RWPE1 (cell line): Measurements from ENCODE around the gene SERGEF.

Experiments
- CTCF ChIA-PET: fragments of 350-600 bp; sonication (Branson Sonifier 250); formaldehyde crosslinking; extraction: SDS; loops from one replicate; lab custom pipeline; 2021; lab: Yijun Ruan, JAX
- POLR2A ChIA-PET: fragments of 400-600 bp; formaldehyde crosslinking; extraction: SDS; loops from one replicate; lab custom pipeline; 2020; ENCODE audit warnings: antibody characterized with exemption; ENCODE audit not compliant: low non-redundant PET; lab: Yijun Ruan, JAX
- DNase-seq: peaks from one replicate; pipeline ENCODE4 v3.0.0; 2012; ENCODE audit warnings: low spot score
- H3K27ac ChIP-seq: fragments of 450-650 bp; 2 replicates; pipeline ENCODE4 v1.5.1; 2017
- TF ChIP-seq, protein P1 (sequence below): fragments of 450-650 bp; conservative IDR thresholded peaks from 2 replicates; pipeline ENCODE4 v1.5.1; 2017; ENCODE audit warnings: low read depth, mild to moderate bottlenecking

The SERGEF gene

DNA sequence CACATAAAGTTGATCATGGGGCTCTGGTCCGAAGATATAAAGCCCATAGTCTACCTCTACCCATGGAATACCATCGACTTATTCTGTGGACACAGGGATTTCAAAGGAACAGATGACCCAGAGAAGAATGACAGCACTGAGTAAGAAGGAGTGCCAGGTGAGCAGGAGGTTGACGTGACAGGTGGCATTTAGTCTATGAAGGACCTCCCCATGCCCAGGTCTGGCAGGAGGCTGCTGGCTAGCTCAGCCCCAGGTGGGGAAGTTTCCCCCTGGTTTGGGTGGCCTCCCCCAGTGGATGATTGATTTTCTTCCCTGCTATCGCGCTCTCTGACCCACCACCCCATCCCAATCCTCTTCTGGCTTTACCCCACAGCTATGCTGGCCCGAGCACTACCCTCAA lies 239.2 kb downstream of the SERGEF start:
- TF ChIP-seq, protein P1, sequence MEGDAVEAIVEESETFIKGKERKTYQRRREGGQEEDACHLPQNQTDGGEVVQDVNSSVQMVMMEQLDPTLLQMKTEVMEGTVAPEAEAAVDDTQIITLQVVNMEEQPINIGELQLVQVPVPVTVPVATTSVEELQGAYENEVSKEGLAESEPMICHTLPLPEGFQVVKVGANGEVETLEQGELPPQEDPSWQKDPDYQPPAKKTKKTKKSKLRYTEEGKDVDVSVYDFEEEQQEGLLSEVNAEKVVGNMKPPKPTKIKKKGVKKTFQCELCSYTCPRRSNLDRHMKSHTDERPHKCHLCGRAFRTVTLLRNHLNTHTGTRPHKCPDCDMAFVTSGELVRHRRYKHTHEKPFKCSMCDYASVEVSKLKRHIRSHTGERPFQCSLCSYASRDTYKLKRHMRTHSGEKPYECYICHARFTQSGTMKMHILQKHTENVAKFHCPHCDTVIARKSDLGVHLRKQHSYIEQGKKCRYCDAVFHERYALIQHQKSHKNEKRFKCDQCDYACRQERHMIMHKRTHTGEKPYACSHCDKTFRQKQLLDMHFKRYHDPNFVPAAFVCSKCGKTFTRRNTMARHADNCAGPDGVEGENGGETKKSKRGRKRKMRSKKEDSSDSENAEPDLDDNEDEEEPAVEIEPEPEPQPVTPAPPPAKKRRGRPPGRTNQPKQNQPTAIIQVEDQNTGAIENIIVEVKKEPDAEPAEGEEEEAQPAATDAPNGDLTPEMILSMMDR: no peak
- DNase-seq: no peak
- ChIA-PET POLR2A (no interaction called here), CTCF (interaction anchor here (0.5 to 0.7 kb wide), 2 partner anchors 19 to 1149 kb away, joined by 3 read pairs; no protein-coding TSS in a partner anchor)
- no peak overlapping the region for H3K27ac ChIP-seq

GRCh38 chr11:17772704-17773600 lies 239.9 kb downstream of the SERGEF start:
- DNase-seq: no peak
- TF ChIP-seq, protein P1: no peak
- POLR2A ChIA-PET: no interaction called here
- no peak overlapping the region for H3K27ac ChIP-seq
- CTCF ChIA-PET: interaction anchor here (0.7 kb wide), 1 partner anchor 782 kb away, joined by 6 read pairs; no protein-coding TSS in a partner anchor

- CTCF ChIA-PET: interaction anchor here (1.1 to 1.5 kb wide), 3 partner anchors 55 to 208 kb away, joined by 4 to 7 read pairs (median 5); no protein-coding TSS in a partner anchor
- H3K27ac ChIP-seq: no peak overlapping the region
- TF ChIP-seq, protein P1: no peak
- no peak for DNase-seq
- POLR2A ChIA-PET: no interaction called here
These were observed 240.9 kb downstream of the SERGEF start for GRCh38 chr11:17771841-17772401.

DNA sequence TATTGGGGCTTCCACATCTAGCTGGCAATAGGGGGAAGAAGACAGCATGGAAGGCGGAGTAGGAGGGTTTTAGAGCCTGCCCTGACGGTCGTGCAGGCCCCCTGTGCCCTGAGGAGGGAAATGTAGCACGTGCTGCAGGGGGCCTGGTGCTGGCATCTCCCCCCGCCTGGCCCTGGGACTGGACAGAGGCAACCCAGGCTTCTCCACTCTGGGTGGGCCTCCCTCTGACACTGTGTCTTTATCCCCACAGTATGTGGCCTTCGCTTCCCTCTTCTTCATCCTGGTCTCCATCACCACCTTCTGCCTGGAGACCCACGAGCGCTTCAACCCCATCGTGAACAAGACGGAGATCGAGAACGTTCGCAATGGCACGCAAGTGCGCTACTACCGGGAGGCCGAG lies 241.4 kb downstream of the SERGEF start:
- DNase-seq: no peak
- ChIA-PET CTCF (interaction anchor here (1.0 to 1.5 kb wide), 5 partner anchors 15 to 209 kb away, joined by 3 to 7 read pairs (median 5); no protein-coding TSS in a partner anchor), POLR2A (no interaction called here)
- TF ChIP-seq, protein P1: no peak
- no peak overlapping the region for H3K27ac ChIP-seq

GRCh38 chr11:17770917-17771316 lies 241.9 kb downstream of the SERGEF start:
- H3K27ac ChIP-seq: no peak overlapping the region
- POLR2A ChIA-PET: no interaction called here
- TF ChIP-seq, protein P1: no peak
- DNase-seq: no peak
- CTCF ChIA-PET: interaction anchor here (0.9 to 1.5 kb wide), 6 partner anchors 16 to 209 kb away, joined by 3 to 7 read pairs (median 4); no protein-coding TSS in a partner anchor

- CTCF ChIA-PET: interaction anchor here (0.9 to 1.5 kb wide), 5 partner anchors 17 to 203 kb away, joined by 3 to 7 read pairs (median 5); no protein-coding TSS in a partner anchor
- TF ChIP-seq, protein P1: no peak
- POLR2A ChIA-PET: no interaction called here
- H3K27ac ChIP-seq: no peak overlapping the region
- no peak for DNase-seq
These were observed 242.7 kb downstream of the SERGEF start for GRCh38 chr11:17770048-17770652.
